HG03066 (cell line): Measurements from ENCODE around the gene PIGM.

Experiments used
- ATAC-seq: cut with Tn5 transposase; IDR thresholded peaks from one replicate; pipeline ENCODE4 v1.9.1; 2021; ENCODE audit warnings: low read depth; ENCODE audit not compliant: unreplicated experiment

The PIGM gene

GRCh38 chr1:160031365-160032164, at the start of gene PIGM:
Gene PIGM, minus strand, starts transcription at chr1:160031990. Its CDS starts 251 bp downstream, at chr1:160031739.
- peak; percentile 92 for ATAC-seq

GRCh38 chr1:160081261-160081936, 49.6 kb upstream of the PIGM start, which contains the start of gene KCNJ9:
Gene KCNJ9, plus strand, starts transcription at chr1:160081538. Its CDS starts 2,493 bp downstream, at chr1:160084031.
- ATAC-seq: no peak

DNA sequence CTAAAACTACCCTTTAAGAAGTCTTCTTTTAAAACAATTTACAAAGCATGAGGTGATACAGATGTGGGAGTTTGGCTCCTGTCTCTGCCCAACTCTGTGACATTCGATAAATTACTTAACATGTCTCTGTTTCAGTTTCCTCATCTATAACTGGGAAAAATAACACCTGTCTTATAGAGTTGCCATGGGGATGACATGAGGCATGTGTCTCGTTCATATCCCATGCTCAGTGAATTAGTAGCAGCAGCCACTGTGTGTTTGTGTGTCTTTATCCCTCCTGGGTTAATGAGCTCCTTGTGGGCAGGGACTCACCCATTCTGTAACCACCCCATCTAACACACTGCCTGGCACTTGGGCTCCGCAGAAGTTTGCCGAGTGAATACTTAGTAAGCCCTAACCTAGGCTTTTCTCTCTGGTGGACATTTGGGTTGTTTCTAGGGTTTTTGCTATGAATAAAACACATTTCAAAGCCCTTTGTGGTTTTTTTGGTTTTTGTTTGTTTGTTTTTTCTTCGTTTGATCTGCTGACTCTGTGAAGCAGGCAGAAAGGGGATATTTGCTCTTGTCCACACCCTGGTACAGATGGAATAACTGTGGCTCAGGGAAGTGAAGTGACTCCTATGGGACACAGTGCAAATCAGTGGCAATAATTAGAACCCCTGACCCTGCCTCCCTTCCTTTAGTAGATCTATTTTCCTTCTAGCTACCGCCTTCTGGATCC, 48.8 kb upstream of the PIGM start:
- no peak for ATAC-seq

DNA sequence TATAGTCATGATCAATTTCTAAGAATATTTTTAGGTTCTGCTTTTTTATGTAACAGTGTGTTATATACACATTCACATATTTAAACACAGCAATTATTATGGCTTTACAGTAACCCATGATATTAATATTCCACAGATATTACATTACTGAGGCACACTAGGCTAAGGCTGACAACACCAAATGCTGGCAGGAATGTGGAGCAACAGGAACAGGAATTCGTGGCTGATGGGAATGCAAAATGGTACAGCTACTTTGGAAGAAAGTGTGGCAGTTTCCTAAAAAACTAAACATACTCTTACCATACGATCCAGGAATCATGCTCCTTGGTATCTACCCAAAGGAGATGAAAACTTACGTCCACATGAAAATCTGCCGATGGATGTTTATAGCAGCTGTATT, 47.7 kb upstream of the PIGM start:
- ATAC-seq: no peak

GRCh38 chr1:160078512-160079195, 46.9 kb upstream of the PIGM start:
- no peak for ATAC-seq

DNA sequence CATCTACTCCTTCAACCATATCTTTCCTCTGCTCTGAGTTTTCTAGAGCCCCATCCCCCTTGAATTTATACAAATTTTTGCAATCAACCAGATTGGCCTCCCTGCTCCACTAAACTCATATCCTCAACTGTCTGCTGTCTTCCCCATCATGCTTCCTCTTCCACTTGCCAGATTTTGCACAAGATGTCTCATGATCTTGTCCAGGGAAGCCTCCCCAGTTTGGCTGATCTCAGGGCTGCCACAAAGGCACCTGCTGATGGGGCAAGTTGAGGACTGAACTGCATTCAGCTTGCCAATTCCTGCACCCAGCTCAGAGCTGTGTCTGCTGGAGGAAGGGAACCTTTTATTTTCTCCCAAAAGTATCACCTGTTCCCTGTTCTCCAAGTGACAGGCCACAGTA, 45.7 kb upstream of the PIGM start:
- ATAC-seq: no peak

DNA sequence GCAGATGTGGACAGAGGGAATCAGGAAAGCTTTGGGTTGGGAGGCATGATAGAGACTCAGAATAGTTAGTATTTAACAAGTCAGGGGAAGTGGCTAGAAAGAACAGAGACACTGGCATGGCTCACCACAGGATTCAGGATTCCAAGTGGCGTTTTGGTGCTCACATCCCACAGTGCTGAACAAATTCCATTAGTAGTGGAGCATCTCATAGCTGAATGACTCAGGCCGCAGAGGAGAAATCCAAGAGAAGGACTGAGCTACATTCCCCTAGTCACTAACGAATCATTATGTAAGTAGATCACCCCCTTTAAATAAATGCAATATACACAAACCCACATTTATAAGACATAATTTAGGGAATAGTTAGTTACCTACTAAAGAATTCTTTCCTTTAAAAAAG, 44.5 kb upstream of the PIGM start:
- ATAC-seq: no peak

DNA sequence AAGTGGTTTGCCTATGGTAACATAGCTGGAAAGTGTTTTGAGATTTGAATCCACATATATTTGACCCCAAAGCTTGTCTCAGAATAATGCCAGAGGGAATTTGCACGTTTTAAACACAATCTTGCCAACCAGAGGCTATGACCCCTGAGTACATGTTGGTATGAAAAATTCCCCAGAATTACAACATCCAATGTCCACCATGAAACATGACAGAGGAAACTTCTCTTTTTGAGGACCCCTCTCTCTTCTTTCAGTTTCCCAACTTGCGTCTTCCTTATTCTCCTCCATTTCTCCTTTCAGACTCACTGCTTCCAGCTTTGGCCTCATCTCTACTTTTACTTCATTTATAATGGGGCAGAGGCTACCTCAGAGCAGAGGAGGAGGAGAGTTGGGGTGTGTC, 44.0 kb upstream of the PIGM start:
- ATAC-seq: no peak

DNA sequence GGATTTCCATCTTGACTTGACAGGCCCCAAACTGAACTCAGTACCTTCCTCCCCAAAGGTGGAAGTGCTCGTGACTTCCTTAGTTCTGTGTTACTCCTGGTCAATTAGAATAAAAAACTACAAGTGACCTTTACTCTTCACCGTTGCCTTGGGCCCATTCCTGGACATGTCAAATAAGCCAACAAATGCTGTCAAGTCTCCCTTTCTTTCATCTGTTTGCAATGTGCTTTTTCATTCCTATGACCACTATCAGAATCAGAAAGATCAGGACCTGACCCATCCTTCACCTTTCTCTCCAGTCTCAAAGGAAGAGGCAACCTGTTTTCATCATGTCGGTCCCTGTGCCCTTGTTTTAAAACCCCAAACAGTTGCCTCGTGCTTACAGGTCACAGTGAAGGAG, 43.1 kb upstream of the PIGM start:
- ATAC-seq: no peak

GRCh38 chr1:160071289-160071688, 39.5 kb upstream of the PIGM start:
- ATAC-seq: no peak

GRCh38 chr1:160070243-160071163, 38.7 kb upstream of the PIGM start:
- ATAC-seq: no peak

GRCh38 chr1:160069460-160070231, 37.9 kb upstream of the PIGM start, which contains the start of gene KCNJ10:
Gene KCNJ10, minus strand, starts transcription at chr1:160070160. Its CDS starts 27,628 bp downstream, at chr1:160042532.
- no peak for ATAC-seq

GRCh38 chr1:160068225-160068624, 36.4 kb upstream of the PIGM start:
- ATAC-seq: no peak

DNA sequence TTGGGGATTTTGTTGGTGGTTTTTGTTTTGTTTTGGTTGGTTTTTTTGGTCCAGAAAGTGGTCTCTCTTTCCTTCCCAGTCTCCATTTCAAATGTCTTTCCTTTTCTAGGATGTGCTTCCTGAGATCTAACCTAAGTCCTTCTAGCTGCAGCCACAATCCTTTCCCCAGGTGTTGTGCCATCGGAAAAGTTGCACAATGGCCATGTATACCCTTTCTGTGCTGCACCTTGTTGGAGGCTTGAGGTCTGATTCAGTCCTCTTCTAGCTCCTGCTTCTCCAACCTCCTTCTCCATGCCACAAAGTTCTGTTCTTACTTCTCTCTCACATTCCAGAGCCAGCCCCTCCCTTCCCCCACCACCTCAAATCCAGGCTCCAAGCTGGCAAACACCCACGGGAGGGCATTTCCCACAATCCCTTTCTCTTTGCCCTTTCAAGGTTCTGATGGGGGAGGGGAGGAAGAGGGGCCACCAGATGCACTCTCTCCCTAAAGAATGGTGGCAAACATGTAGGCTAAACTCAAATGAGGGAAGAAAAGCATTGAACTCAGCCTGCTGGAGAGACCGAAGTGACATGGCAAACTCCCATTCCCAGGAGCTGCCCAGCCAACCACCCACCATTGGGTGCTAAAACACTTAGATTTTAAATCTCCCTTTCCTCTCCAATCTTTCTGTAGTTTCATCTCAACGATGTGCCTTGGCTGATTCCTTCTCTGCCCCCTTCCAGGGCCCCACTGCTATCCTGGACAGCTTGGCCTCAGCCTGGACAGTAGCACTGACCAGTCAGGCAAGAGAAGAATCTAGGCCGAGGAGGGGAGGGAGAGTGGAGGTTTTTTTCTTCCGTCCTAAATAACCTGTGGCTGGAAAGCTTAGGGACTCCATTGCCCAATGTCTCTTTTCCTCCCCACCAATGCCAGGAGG, 35.3 kb upstream of the PIGM start:
- no peak for ATAC-seq

GRCh38 chr1:160064746-160065145, 33.0 kb upstream of the PIGM start:
- ATAC-seq: no peak

- ATAC-seq: no peak
Observed at GRCh38 chr1:160064164-160064563, 32.4 kb upstream of the PIGM start.

GRCh38 chr1:160063176-160063575, 31.4 kb upstream of the PIGM start:
- ATAC-seq: no peak

DNA sequence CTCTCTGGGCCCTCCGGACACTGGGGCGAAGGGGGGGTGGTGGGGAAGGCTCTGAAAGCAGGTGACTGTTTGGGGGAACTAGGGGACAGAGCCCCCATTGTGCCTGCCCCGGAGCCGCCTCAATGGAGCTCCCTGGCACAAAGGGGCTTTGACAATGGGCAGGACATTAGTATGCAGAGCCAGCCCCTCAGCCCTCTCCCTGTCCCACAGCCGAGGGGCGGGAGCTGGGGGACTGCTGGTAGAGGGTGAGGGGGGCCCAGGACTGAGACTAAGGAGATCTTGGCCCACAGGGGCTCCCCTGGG, 30.4 kb upstream of the PIGM start:
- ATAC-seq: no peak
